GM18499 (cell line): ENCODE measurements around the gene LIN28B.
"Not testable (repeated sequence)": the region's sequence is repeated elsewhere in the genome, so short reads cannot be mapped to it uniquely, and the experiment has no call there.

Experiments used
- ATAC-seq: cut with Tn5 transposase; IDR thresholded peaks from one replicate; pipeline ENCODE4 v1.9.1; 2021; ENCODE audit warnings: moderate number of reproducible peaks; ENCODE audit not compliant: insufficient read depth, unreplicated experiment

Gene LIN28B, protein sequence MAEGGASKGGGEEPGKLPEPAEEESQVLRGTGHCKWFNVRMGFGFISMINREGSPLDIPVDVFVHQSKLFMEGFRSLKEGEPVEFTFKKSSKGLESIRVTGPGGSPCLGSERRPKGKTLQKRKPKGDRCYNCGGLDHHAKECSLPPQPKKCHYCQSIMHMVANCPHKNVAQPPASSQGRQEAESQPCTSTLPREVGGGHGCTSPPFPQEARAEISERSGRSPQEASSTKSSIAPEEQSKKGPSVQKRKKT

GRCh38 chr6:104956731-104957294 is at the start of gene LIN28B:
Gene LIN28B, plus strand, starts transcription at chr6:104957107. Its CDS starts 144 bp downstream, at chr6:104957251.
- ATAC-seq = no peak

DNA sequence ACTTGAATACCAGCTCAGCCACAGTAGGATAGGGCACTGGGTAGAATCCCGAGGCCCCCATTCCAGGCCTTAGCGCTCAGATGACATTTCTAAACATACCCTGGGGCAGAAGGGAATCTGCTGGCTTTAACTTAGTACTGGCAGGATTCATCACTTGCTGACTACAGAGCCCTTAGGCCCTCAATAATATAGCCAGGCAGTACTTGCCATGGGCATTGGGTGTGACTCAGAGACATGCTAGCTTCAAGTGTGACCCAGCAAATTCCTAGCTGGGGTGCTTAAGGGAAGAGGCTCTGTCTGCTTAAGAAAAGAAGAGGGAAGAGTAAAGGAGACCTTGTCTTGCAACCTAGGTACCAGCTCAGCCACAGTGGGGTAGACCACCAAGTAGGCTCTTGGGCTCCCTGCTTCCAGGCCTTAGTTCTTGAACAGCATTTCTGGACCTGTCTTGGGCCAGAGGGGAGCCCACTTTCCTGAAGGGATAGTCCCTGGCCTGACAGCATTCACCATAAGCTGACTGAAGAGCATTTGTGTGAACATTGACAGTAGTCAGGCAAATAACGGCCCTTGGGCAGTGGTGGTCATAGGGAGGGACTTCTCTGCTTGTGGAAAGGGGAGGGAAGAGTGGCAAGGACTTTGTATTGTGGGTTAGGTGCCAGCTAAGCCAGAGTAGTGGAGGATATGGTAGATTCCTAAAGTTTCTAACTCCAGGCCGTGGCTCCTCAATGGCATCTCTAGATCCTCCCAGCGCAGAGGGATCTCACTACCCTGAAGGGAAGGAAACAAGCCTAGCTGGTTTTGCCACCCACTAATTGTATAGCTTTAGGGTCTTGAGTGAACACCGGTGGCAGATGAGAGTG is 48.6 kb upstream of the LIN28B start:
- ATAC-seq = no peak

DNA sequence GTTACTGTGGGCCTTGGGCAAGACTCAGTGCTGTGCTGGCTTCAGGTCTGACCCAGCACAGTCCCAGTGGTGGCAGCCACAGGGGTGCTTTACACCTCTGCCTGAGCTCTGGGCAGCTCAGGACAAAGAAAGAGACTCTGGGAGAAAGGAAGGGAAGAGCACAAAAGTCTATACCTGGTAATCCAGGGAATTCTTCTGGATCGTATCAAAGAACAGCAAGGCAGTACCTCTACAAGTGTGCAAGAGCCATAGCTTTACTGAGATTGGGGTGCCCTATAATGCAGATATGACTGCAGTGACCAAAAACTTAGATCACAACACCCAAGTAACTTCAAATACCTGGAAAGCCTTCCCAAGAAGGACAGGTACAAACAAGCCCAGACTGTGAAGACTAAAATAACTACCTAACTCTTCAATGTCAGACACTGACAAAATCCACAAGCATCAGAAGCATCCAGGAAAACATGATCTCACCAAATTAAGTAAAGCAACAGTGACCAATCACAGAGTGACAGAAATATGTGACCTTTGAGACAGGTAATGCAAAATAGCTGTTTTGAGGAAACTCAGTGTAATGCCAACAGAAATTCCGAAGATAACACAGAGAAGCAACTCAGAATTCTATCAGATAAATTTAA is 47.9 kb upstream of the LIN28B start:
- no peak for ATAC-seq

DNA sequence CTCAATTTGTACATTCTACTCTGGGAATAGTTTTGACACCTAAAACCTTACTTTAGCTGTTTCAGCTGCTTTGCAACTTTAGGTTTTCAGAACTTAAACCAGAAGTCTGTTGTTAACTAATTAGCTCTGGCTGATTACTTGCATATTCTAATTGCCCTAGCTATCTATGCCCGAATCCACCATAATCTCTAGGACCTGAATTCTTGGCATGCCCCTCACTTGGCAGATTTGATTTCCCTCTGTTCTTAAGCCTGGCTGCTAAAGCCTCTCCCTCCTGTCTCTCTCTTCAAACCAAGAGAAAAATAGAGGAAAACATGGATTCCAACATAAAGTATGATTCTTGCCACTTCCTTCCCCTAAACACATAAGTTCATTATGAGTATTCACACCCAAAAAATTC is 35.0 kb upstream of the LIN28B start:
- no peak for ATAC-seq

- ATAC-seq = no peak
Observed at GRCh38 chr6:104928141-104928540, 28.8 kb upstream of the LIN28B start.

GRCh38 chr6:104929353-104929752 is 27.6 kb upstream of the LIN28B start:
- no peak for ATAC-seq

GRCh38 chr6:104930939-104931338 is 26.0 kb upstream of the LIN28B start:
- no peak for ATAC-seq

- no peak for ATAC-seq
Observed at GRCh38 chr6:104936766-104937535, 20.0 kb upstream of the LIN28B start.

GRCh38 chr6:104940238-104940892 is 16.5 kb upstream of the LIN28B start:
- ATAC-seq = no peak

DNA sequence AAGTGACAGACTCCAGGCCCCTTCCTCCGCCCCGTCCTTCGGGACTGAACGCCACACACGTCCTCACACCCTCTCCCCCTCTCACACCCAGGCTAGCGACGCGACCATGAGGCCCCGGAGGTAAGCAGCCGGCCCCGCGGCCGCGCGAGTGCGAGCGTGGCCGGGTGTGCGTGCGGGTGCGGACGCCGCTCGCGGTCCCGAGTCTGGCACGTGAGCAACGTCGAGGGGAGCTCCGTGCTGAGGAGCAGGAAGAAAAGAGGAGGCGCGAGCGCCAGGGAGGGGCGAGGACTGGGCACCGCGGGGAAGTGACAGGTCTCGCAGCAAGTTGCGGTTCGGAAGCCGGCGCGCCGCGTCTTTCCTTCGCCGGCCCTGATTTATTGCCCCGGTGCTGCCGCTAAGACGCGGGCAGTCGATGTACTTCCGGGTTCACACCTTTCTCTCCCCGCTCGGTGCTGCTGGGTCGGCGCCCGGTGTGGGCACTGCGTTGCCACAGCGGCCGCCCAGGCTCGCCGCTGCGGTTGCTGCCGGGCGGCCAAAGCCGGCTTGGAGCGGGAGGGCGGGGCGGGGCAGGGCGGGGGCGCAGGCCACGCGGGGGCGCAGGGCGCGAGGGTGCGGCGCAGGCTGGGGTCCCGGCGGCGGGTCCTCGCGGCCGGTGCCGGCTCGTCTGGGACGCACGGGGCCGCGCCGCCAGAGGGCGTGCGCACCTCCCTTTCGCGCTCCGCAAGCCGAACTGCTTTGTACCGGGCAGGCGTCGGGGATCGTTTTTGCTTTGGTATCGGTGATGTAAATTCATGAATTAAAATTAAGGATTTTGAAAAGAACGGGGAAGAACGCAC is 15.8 kb upstream of the LIN28B start:
- ATAC-seq = no peak

GRCh38 chr6:104941729-104942091 is 15.2 kb upstream of the LIN28B start:
- ATAC-seq = no peak

GRCh38 chr6:104943781-104944180 is 13.1 kb upstream of the LIN28B start:
- ATAC-seq = no peak

DNA sequence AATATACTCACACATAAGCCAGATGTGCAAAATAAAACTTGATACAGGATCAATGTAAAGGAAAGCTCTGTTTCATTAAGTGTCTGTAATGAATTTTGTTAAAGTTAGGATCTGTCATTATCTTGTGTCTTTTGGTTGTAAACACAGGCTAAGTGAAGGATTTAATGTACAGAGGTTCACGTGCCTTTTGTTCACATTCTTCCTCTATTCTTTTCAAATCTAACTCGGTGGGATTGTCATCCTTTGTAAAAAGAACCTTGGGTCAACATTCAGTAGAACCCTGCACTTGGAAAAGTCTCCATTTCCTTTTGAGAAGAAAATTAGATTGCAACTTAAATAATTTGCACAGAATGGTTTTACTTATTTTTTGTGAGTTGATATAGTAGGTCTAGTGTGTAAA is 7.7 kb upstream of the LIN28B start:
- ATAC-seq = no peak

DNA sequence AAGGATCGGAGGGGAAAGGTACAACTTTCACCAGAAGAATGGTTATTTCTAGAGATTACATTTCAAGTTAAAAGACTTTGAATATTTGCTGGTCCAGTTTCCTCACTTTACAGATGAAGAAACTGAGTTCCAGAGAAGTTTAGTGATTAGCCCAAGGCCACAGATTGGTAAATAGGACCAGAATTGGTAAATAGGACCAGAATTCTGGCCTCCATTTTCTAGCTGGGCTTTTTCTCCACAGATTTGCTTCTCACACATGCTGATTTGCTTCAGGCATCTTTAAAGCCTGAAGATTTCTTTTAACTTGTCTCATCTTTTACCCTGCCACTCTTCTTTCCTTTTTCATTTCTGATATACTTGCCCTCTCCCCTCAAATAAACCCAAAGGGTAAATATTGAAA is 5.2 kb upstream of the LIN28B start:
- ATAC-seq = no peak

DNA sequence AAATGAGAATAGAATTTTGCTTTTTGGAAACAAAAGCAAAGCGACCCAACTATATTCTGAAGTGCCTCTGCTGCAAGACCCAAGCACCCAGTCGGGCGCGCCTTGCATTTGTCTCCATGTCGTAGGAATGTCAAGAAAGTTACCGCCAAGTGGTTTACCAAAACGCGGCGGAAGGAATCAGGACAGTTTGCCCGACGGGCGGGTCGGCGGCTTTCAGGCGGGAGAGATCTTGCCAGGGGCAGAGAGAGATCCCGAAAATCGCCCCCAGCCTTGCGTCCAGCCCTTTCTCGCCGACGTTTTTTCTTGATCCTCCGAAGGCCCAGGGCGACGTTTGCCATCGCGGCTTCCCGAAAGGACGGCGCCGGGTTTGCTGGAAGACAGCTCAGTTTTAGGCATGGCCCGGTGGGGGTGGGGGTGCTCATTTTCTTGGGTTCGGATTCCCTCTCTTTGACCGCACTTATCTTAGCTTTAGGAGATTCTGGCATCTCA is 4.0 kb upstream of the LIN28B start:
- no peak for ATAC-seq

- not testable (repeated sequence) for ATAC-seq
Observed at GRCh38 chr6:104953400-104954189, 3.3 kb upstream of the LIN28B start.

- no peak for ATAC-seq
Observed at GRCh38 chr6:104954190-104954797, 2.6 kb upstream of the LIN28B start.

DNA sequence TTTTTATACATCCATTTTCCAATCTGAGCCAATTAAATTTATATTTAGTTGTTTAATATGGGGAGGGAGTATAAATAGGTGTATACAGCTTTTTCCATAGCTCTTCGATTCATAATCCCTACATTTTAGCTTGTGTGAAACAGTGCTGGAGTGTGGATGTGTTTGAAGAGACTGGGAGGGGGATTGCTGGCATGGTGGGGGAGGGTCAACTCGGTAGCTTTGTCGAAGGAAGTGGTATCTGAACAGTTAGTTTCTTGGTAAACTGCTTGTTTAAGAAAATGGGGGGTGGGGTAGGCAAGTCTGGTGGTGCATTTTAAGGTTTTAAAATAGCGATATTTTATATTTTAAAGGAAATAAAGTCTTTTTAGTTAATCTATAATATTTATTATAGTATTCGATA is 1.4 kb upstream of the LIN28B start:
- no peak for ATAC-seq
